ENCODE results near the gene MLXIP.

MLXIP gene

GRCh38 chr12:122123051-122123760 lies 44.6 kb downstream of the MLXIP start:
- DNase-seq (ENCODE audit: insufficient read length, low spot score): peak; percentile 68
- peak; percentile 93 for FAIRE-seq

GRCh38 chr12:122123761-122124145 lies 45.2 kb downstream of the MLXIP start:
- DNase-seq (ENCODE audit: insufficient read length, low spot score) (no peak), FAIRE-seq (no peak)

- FAIRE-seq (no peak), DNase-seq (ENCODE audit: insufficient read length, low spot score) (no peak)
Observed at GRCh38 chr12:122124370-122124769, 45.8 kb downstream of the MLXIP start.

GRCh38 chr12:122125452-122126341 lies 47.1 kb downstream of the MLXIP start:
- no peak for FAIRE-seq

GRCh38 chr12:122126342-122126635 lies 47.7 kb downstream of the MLXIP start:
- no peak for DNase-seq (ENCODE audit: insufficient read length, low spot score)
- no peak for FAIRE-seq

More at GRCh38 chr12:122125452-122126341, 47.1 kb downstream of the MLXIP start:
- DNase-seq (ENCODE audit: insufficient read length, low spot score): no peak

- DNase-seq (ENCODE audit: insufficient read length, low spot score) (no peak), FAIRE-seq (no peak)
Observed at GRCh38 chr12:122126713-122127597, 48.4 kb downstream of the MLXIP start.

GRCh38 chr12:122127839-122128238 lies 49.3 kb downstream of the MLXIP start:
- no peak for FAIRE-seq
- DNase-seq (ENCODE audit: insufficient read length, low spot score): no peak

- no peak for DNase-seq (ENCODE audit: insufficient read length, low spot score)
Observed at GRCh38 chr12:122128481-122128880, 49.9 kb downstream of the MLXIP start.

GRCh38 chr12:122129131-122129530 lies 50.6 kb downstream of the MLXIP start:
- DNase-seq (ENCODE audit: insufficient read length, low spot score): no peak
- no peak for FAIRE-seq

More at GRCh38 chr12:122128481-122128880, 49.9 kb downstream of the MLXIP start:
- FAIRE-seq: no peak

- no peak for FAIRE-seq
- DNase-seq (ENCODE audit: insufficient read length, low spot score): no peak
Observed at GRCh38 chr12:122130150-122130549, 51.6 kb downstream of the MLXIP start.

- FAIRE-seq (no peak), DNase-seq (ENCODE audit: insufficient read length, low spot score) (no peak)
Observed at GRCh38 chr12:122133192-122133950, 54.8 kb downstream of the MLXIP start.

GRCh38 chr12:122135437-122136031 lies 57.0 kb downstream of the MLXIP start:
- FAIRE-seq (no peak), DNase-seq (ENCODE audit: insufficient read length, low spot score) (no peak)

GRCh38 chr12:122137229-122137628 lies 58.7 kb downstream of the MLXIP start:
- DNase-seq (ENCODE audit: insufficient read length, low spot score) (no peak), FAIRE-seq (no peak)

GRCh38 chr12:122137681-122138080 lies 59.1 kb downstream of the MLXIP start:
- FAIRE-seq: no peak
- DNase-seq (ENCODE audit: insufficient read length, low spot score): no peak

- DNase-seq (ENCODE audit: insufficient read length, low spot score) (no peak), FAIRE-seq (no peak)
Observed at GRCh38 chr12:122138181-122138580, 59.6 kb downstream of the MLXIP start.

- FAIRE-seq: no peak
- DNase-seq (ENCODE audit: insufficient read length, low spot score): no peak
Observed at GRCh38 chr12:122138616-122139015, 60.1 kb downstream of the MLXIP start.

- DNase-seq (ENCODE audit: insufficient read length, low spot score): no peak
- FAIRE-seq: no peak
Observed at GRCh38 chr12:122139266-122139665, 60.7 kb downstream of the MLXIP start.

GRCh38 chr12:122139941-122140340 lies 61.4 kb downstream of the MLXIP start:
- FAIRE-seq: no peak

GRCh38 chr12:122140467-122141257 lies 62.1 kb downstream of the MLXIP start:
- no peak for DNase-seq (ENCODE audit: insufficient read length, low spot score)
- no peak for FAIRE-seq

More at GRCh38 chr12:122139941-122140340, 61.4 kb downstream of the MLXIP start:
- no peak for DNase-seq (ENCODE audit: insufficient read length, low spot score)
